H9 (cell line): ENCODE results near the gene TEX2. TPM values are rescaled to one million over a fixed set of nuclear protein-coding genes. Genes with fewer than 3 reads are reported as not detected.

ENCODE experiments used
- DNase-seq: peaks from one replicate; pipeline ENCODE4 v3.0.0-alpha.2; 2017
- H2AFZ ChIP-seq: one replicate; pipeline ENCODE4 v1.6.1; 2013; ENCODE audit warnings: mild to moderate bottlenecking, low read length, control low read depth, moderate library complexity
- H2AK5ac ChIP-seq: 2 replicates; pipeline ENCODE4 v1.6.1; 2013; ENCODE audit warnings: low read length, control low read depth, mixed read lengths; ENCODE audit not compliant: insufficient read length
- H2BK120ac ChIP-seq: one replicate; pipeline ENCODE4 v1.6.1; 2013; ENCODE audit warnings: low read depth, mild to moderate bottlenecking, low read length, control low read depth, inconsistent platforms; ENCODE audit not compliant: poor library complexity, severe bottlenecking
- H2BK12ac ChIP-seq: 2 replicates; pipeline ENCODE4 v1.6.1; 2013; ENCODE audit warnings: low read length, control low read depth, mixed read lengths, low read depth; ENCODE audit not compliant: insufficient read length
- H2BK15ac ChIP-seq: 2 replicates; pipeline ENCODE4 v1.6.1; 2013; ENCODE audit warnings: low read depth, low read length, control low read depth
- H2BK20ac ChIP-seq: one replicate; pipeline ENCODE4 v1.6.1; 2013; ENCODE audit warnings: low read depth, mild to moderate bottlenecking, low read length, control low read depth, inconsistent platforms; ENCODE audit not compliant: poor library complexity, severe bottlenecking
- H2BK5ac ChIP-seq: 2 replicates; pipeline ENCODE4 v1.6.1; 2013; ENCODE audit warnings: low read length, control low read depth, mixed read lengths; ENCODE audit not compliant: insufficient read length
- H3K14ac ChIP-seq: 2 replicates; pipeline ENCODE4 v1.6.1; 2013; ENCODE audit warnings: low read length, control low read depth; ENCODE audit not compliant: insufficient read depth
- H3K18ac ChIP-seq: 2 replicates; pipeline ENCODE4 v1.6.1; 2013; ENCODE audit warnings: low read depth, mild to moderate bottlenecking, mixed read lengths, low read length, control low read depth; ENCODE audit not compliant: insufficient read length
- H3K23ac ChIP-seq: 2 replicates; pipeline ENCODE4 v1.6.1; 2013; ENCODE audit warnings: low read length, control low read depth, mixed read lengths, low read depth; ENCODE audit not compliant: insufficient read length
- H3K23me2 ChIP-seq: 2 replicates; pipeline ENCODE4 v1.6.1; 2013; ENCODE audit warnings: low read depth, mild to moderate bottlenecking, mixed read lengths, low read length, control low read depth; ENCODE audit not compliant: insufficient read length, poor library complexity, severe bottlenecking
- H3K27ac ChIP-seq: 2 replicates; pipeline ENCODE4 v1.5.1; 2013; ENCODE audit warnings: low read length, control low read depth, mixed read lengths, low read depth; ENCODE audit not compliant: insufficient read length
- H3K27me3 ChIP-seq: 2 replicates; pipeline ENCODE4 v1.6.1; 2013; ENCODE audit warnings: low read length, control low read depth, inconsistent platforms; ENCODE audit not compliant: insufficient read depth
- H3K4ac ChIP-seq: 2 replicates; pipeline ENCODE4 v1.6.1; 2013; ENCODE audit warnings: low read depth, mild to moderate bottlenecking, control low read depth, inconsistent platforms, low read length, moderate library complexity
- H3K4me1 ChIP-seq: 2 replicates; pipeline ENCODE4 v1.6.1; 2013; ENCODE audit warnings: low read length, control low read depth, inconsistent platforms; ENCODE audit not compliant: insufficient read depth
- H3K4me2 ChIP-seq: 2 replicates; pipeline ENCODE4 v1.6.1; 2013; ENCODE audit warnings: low read length, control low read depth, mixed read lengths; ENCODE audit not compliant: insufficient read length, insufficient read depth
- H3K56ac ChIP-seq: 2 replicates; pipeline ENCODE4 v1.6.1; 2013; ENCODE audit warnings: low read depth, mild to moderate bottlenecking, mixed read lengths, low read length, control low read depth; ENCODE audit not compliant: insufficient read length
- H3K79me1 ChIP-seq: 2 replicates; pipeline ENCODE4 v1.6.1; 2013; ENCODE audit warnings: low read depth, mild to moderate bottlenecking, moderate library complexity, low read length, control low read depth, inconsistent platforms; ENCODE audit not compliant: insufficient read depth, poor library complexity, severe bottlenecking
- H3K79me2 ChIP-seq: 2 replicates; pipeline ENCODE4 v1.6.1; 2013; ENCODE audit warnings: low read length, control low read depth, inconsistent platforms; ENCODE audit not compliant: insufficient read depth
- H3K9ac ChIP-seq: 2 replicates; pipeline ENCODE4 v1.6.1; 2013; ENCODE audit warnings: low read length, control low read depth, mixed read lengths; ENCODE audit not compliant: insufficient read length; ENCODE audit errors: extremely low read depth
- H3K9me3 ChIP-seq: one replicate; pipeline ENCODE4 v1.6.1; 2013; ENCODE audit warnings: low read depth, low read length, inconsistent platforms; ENCODE audit not compliant: control insufficient read depth
- H3T11ph ChIP-seq: one replicate; pipeline ENCODE4 v1.6.1; 2013; ENCODE audit warnings: mild to moderate bottlenecking, low read length, control low read depth, inconsistent platforms
- H4K20me1 ChIP-seq: one replicate; pipeline ENCODE4 v1.6.1; 2013; ENCODE audit not compliant: control insufficient read depth, insufficient read length, insufficient read depth
- H4K5ac ChIP-seq: 2 replicates; pipeline ENCODE4 v1.6.1; 2013; ENCODE audit warnings: low read depth, mild to moderate bottlenecking, mixed read lengths, low read length, control low read depth; ENCODE audit not compliant: insufficient read length
- H4K8ac ChIP-seq: replicated peaks from 2 replicates; pipeline ENCODE4 v1.6.1; 2013; ENCODE audit warnings: low read length, control low read depth, mixed read lengths, low read depth; ENCODE audit not compliant: insufficient read length
- H4K91ac ChIP-seq: 2 replicates; pipeline ENCODE4 v1.6.1; 2013; ENCODE audit warnings: low read depth, mild to moderate bottlenecking, moderate library complexity, mixed read lengths, low read length, control low read depth; ENCODE audit not compliant: insufficient read length
- H3K27ac Mint-ChIP-seq, 3 experiments: 2 replicates in 2 of 3; 3 replicates in 1 of 3; pipeline ENCODE4 v1.8.0; 2020 to 2021; ENCODE audit warnings: mixed read lengths in 3 of 3, mild to moderate bottlenecking in 1 of 3, moderate library complexity in 1 of 3
- H3K27me3 Mint-ChIP-seq: 2 replicates; pipeline ENCODE4 v1.8.0; 2021; ENCODE audit warnings: low read depth, mild to moderate bottlenecking, moderate library complexity, mixed read lengths
- H3K36me3 Mint-ChIP-seq, 3 experiments: 2 replicates in 2 of 3; 3 replicates in 1 of 3; pipeline ENCODE4 v1.8.0; 2020 to 2021; ENCODE audit warnings: low read depth in 3 of 3, mixed read lengths in 3 of 3; ENCODE audit not compliant: insufficient read depth in 1 of 3
- H3K4me1 Mint-ChIP-seq, 2 experiments: 2 replicates each; pipeline ENCODE4 v1.8.0; 2020; ENCODE audit warnings: mixed read lengths in 2 of 2
- H3K4me3 Mint-ChIP-seq, 2 experiments: 2 replicates in 1 of 2; 3 replicates in 1 of 2; pipeline ENCODE4 v1.8.0; 2020 to 2021; ENCODE audit warnings: mild to moderate bottlenecking in 2 of 2, mixed read lengths in 2 of 2, moderate library complexity in 1 of 2
- H3K9me3 Mint-ChIP-seq, 2 experiments: 2 replicates in 1 of 2; 3 replicates in 1 of 2; pipeline ENCODE4 v1.8.0; 2020; ENCODE audit warnings: mild to moderate bottlenecking in 2 of 2, mixed read lengths in 2 of 2, moderate library complexity in 1 of 2
- CTCF ChIP-seq: fragments of 200-600 bp; sonication (generic); conservative IDR thresholded peaks from 3 replicates; pipeline ENCODE4 v1.8.0; 2021; ENCODE audit warnings: antibody characterized with exemption, mild to moderate bottlenecking
- WGBS: extraction: QIAGEN DNeasy Blood & Tissue Kit; methylation state at CpG from one replicate; pipeline ENCODE4 v1.1.7; 2013; ENCODE audit warnings: missing lambda C conversion rate, low lambda C conversion rate, mixed read lengths; ENCODE audit not compliant: insufficient read length; ENCODE audit errors: extremely low coverage; 5-methylcytosine and 5-hydroxymethylcytosine counted together
- total RNA-seq: library from RNA; stranded (reverse); gene quantifications from 2 replicates; pipeline ENCODE4 v1.2.1, GENCODE V29; 2021

The TEX2 gene
- total RNA-seq, 1 experiment from 2014 or later, result 12.2 TPM

- no peak overlapping the region for H3K18ac ChIP-seq
- H3K27ac Mint-ChIP-seq, result no peak overlapping the region
- no peaks in the 10 kb centered on the region for H3K79me1 ChIP-seq
- no peak overlapping the region for H3K4me3 Mint-ChIP-seq
- H3K27ac ChIP-seq, result no peak overlapping the region
- no peak overlapping the region for H3K56ac ChIP-seq
- H2AFZ ChIP-seq, result no peak overlapping the region
- no peak overlapping the region for H3T11ph ChIP-seq
- WGBS, result no CpG with 5 or more reads among the region's 1 CpG
- no peak overlapping the region for H2BK12ac ChIP-seq
- no peak overlapping the region for H3K4me2 ChIP-seq
- H3K4me1 ChIP-seq, result no peaks in the 10 kb centered on the region
- H3K23me2 ChIP-seq, result no peaks in the 10 kb centered on the region
- H3K4me1 Mint-ChIP-seq, result peaks cover 2 to 3% of the 10 kb centered on the region in 2 experiments; a peak in 1 of 4 replicates
- H2BK20ac ChIP-seq, result no peak overlapping the region
- H4K20me1 ChIP-seq, result no peaks in the 10 kb centered on the region
- H3K9me3 Mint-ChIP-seq, result no peaks in the 10 kb centered on the region
- no peak overlapping the region for H4K91ac ChIP-seq
- no peak overlapping the region for H3K23ac ChIP-seq
- H2BK15ac ChIP-seq, result no peak overlapping the region
- no peak for TF ChIP-seq CTCF
- H3K14ac ChIP-seq, result no peak overlapping the region
- H3K79me2 ChIP-seq, result no peaks in the 10 kb centered on the region; the same call in 1 of the 2 replicates
- H4K5ac ChIP-seq, result no peak overlapping the region
- H3K27me3 Mint-ChIP-seq, result no peaks in the 10 kb centered on the region
- H2BK120ac ChIP-seq, result no peak overlapping the region
- no peaks in the 10 kb centered on the region for H3K27me3 ChIP-seq
- no peak overlapping the region for H3K9ac ChIP-seq
- DNase-seq, result no peak
- no peak overlapping the region for H2BK5ac ChIP-seq
- no peaks in the 10 kb centered on the region for H3K36me3 Mint-ChIP-seq
- H2AK5ac ChIP-seq, result no peak overlapping the region
- H3K4ac ChIP-seq, result no peak overlapping the region
- no peak overlapping the region for H4K8ac ChIP-seq
- no peaks in the 10 kb centered on the region for H3K9me3 ChIP-seq
Measured at GRCh38 chr17:64247836-64248235, 15.2 kb downstream of the TEX2 start.
